ENCODE data around the gene MRPS34.

MRPS34 gene

GRCh38 chr16:1727651-1728624, 45.0 kb downstream of the MRPS34 start:
- DNase-seq (ENCODE audit: low spot score), result no peak

- DNase-seq (ENCODE audit: low spot score), result no peak
Observed at GRCh38 chr16:1726661-1727502, 46.1 kb downstream of the MRPS34 start.

GRCh38 chr16:1724491-1724890, 48.4 kb downstream of the MRPS34 start:
- DNase-seq (ENCODE audit: low spot score), result no peak

GRCh38 chr16:1723450-1724147, 49.3 kb downstream of the MRPS34 start:
- DNase-seq (ENCODE audit: low spot score), result peak; percentile 51
